GM19467 (cell line): Measurements from ENCODE around the gene UBALD1.

Experiments
- ATAC-seq: cut with Tn5 transposase; IDR thresholded peaks from one replicate; pipeline ENCODE4 v1.9.1; 2021; ENCODE audit warnings: mild to moderate bottlenecking, moderate library complexity; ENCODE audit not compliant: unreplicated experiment

Gene UBALD1

DNA sequence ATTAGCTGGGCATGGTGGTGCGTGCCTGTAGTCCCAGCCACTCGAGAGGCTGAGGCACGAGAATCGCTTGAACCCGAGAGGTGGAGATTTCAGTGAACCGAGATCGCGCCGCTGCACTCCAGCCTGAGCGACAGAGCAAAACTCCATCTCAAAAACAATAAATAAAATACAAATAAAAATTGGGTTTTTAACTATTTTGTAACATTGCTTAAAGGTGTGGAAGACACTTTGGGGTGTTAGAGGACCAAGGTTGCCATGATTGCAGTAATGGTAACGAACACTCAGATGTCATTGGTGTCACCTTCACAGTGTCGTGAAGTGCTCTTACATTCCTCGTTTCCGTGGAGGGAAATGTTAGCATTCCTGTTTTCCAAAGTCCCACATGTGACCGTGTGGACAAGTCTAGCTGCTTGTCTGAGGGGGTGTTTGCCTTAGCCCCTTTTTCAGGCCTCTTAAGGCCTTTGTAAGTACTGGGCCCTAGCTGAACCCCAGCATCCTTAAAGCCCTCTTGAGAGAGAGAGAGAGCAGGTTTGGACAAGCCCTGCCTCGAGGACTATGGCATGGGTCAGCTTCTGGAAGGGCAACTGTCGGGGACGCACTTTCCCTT is 49.9 kb downstream of the UBALD1 start:
- ATAC-seq = no peak

DNA sequence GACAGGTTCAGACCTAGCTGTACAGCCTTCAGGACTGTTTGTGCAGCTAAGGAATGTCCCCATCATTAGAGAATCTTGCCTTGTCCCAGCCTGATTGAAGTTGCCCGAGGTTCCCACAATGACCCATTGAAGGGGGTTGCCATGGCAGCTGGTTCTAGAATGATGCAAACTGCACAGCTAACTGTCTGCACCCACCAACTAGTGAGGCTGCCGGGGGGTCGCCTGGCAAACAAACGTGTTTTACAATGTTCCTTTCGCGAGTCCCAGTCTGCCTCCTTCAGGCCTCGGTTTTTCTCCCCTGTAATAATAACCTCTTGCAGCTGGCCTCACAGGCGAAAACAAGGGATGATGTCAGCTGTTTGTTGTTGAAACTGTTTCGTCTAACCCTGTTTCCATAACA is 53.1 kb downstream of the UBALD1 start:
- no peak for ATAC-seq
